SIG-M5 treated with dmso at 0.1 percent for 504 hours (cell line): ENCODE data around the gene POU2F3.

ENCODE experiments used
- DNase-seq: peaks from one replicate; lab custom pipeline; 2025; ENCODE audit not compliant: unreplicated experiment; lab: John Stamatoyannopoulos, UW

POU2F3 gene

GRCh38 chr11:120316880-120317688 is 77.1 kb downstream of the POU2F3 start:
- peak; percentile 33 for DNase-seq

DNA sequence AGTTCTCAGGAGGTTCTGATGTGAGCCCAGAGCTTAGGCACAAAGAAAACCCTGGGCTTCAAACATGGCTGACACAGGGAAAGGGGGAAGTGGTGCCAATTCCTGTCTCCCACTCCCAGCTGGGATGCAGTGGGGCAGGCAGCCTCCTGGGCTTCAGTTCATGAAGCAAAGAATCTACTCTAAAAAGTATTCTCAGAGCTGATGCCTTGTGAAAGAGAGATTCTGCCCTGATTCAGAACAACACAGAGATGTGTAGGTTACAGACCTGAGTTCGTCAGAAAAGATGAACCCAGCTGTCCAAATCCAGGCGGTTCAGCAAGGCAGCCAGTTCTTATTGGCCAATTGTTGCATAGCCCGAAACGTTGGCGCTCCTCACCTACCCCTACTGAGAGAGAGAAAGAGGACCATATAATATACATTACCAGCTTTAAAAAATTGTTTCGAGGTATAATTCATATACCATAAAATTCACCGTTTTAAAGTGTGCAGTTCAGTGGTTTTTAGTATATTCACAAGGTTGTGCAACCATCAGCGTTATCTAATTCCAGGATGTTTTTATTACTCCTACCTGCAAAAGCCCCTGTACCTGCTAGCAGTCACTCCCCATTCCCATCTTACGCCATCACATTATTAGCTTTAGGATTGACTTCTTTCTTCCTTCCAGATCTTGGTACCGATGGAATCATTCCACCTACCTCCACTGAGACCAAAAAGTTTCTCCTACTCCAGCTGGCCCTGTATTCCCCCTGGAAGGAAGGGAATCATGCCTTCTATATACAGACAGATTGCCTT is 77.9 kb downstream of the POU2F3 start:
- DNase-seq, result no peak

GRCh38 chr11:120318906-120319305 is 79.0 kb downstream of the POU2F3 start:
- DNase-seq, result no peak

GRCh38 chr11:120324932-120325810 is 85.2 kb downstream of the POU2F3 start, which contains the start of gene TLCD5:
TSS of gene TLCD5 (plus strand) at chr11:120325299. CDS start at chr11:120327442, 2,143 bp downstream.
- DNase-seq, result no peak

DNA sequence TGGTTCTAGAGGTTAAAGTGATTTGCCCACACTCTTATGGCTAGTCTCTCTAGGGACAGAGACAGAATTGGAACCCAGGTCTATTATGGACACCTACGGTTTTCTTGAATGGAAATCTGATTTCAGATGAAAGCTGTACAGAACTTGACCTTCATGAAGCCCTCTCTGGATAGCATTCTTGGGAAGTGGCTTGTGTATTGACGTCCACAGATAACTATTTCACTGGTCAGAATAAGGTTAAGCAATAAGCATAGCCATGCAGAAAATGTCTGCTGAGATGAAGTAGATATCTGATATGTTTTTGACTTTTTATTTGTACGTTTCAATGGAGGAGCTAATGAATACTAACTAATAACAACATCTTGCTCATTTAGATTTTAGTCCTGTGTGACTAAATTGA is 86.3 kb downstream of the POU2F3 start:
- DNase-seq, result no peak

DNA sequence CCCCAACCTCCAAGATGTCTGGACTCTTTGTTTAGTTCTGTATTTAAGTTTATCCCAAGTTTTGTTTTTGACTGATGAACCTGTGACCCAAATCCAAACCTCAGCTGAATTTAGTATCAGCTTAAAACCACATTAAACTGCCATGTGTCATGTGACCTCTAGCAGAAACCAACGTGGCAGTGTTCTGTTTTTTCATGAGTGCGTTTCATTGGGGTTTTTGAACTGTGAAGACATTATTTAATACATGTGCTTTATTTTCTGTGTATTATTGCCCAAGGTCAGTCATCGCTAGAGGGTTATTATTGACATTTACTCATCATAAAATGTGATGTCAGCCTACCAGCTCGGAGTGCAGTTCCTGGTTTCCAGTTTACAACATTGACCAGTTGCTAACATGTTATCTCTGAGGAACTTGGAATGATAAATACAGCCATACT is 86.9 kb downstream of the POU2F3 start:
- DNase-seq, result no peak

DNA sequence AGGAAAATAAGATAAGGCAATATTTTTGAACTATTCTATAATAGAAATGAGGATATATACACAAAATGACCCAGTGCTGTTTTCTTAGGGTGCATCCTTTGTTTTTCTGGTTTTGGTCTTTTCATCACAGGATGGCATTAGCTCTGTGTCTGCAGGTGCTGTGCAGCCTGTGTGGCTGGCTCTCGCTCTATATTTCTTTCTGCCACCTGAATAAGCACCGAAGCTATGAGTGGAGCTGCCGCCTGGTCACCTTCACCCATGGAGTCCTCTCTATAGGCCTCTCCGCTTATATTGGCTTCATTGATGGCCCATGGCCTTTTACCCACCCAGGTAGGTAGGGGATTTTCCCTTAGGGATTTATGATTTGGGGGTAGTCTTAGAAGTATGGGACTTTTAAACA is 87.4 kb downstream of the POU2F3 start:
- no peak for DNase-seq

DNA sequence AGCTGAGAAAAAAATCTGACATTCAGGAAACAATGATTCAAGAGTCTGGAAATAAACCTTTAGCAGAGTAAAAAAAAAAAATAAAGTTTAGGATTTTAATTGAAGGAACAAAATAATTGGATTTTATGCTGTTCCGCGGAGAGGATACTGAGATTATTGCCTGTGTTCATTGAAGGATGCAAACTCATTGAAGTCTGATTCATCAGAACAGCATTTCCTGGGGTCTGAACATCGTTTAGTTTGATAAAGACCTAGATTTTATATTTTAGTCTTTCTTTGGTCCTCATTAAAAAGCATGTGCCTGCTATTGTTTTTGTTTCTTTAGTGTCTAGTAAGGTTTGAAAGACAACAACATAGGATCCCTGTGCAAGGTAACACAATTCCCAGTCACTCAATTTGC is 89.6 kb downstream of the POU2F3 start:
- no peak for DNase-seq

GRCh38 chr11:120330045-120330444 is 90.1 kb downstream of the POU2F3 start:
- no peak for DNase-seq

GRCh38 chr11:120331301-120331996 is 91.5 kb downstream of the POU2F3 start:
- DNase-seq, result no peak

DNA sequence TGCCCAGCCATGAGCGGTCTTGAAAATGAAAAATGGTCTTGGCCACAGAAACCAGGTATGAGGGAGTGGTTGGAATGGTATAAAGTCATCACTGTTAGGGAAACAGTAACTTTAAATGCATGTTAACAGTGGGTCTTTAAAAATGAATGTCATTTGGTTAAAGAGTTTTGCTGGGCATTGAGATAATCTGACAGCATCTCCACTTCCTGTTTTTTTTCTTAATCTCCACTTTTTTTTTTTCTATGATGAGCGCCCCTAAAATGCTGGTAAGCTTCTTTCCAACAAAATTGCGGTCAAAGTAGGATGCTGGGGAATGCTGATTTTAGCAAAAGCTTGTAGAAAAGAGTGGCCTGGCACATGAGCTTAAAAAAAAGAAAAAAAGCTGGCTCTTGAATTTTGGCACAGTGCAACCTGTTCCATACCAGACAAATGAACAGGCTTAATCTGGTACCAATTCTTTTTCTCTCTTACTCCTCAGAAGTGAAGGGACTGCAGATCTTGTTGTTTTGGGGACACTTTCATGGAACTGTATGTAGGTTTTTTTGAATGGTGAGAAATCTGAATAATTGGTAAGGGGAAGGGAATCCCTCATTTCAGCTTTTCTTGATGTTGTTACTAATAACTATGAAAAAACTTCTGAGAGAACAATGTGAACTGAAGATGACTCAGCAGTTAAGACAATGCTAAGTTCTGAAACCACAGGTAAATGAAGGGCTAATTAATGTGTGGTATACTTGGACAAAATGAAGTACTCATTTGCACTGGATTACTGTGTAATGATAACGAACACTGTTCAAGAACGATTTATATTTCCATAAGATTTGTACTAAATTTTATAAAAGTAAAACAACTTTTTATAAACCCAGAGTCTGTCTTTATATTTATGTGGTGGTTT is 93.1 kb downstream of the POU2F3 start:
- no peak for DNase-seq

DNA sequence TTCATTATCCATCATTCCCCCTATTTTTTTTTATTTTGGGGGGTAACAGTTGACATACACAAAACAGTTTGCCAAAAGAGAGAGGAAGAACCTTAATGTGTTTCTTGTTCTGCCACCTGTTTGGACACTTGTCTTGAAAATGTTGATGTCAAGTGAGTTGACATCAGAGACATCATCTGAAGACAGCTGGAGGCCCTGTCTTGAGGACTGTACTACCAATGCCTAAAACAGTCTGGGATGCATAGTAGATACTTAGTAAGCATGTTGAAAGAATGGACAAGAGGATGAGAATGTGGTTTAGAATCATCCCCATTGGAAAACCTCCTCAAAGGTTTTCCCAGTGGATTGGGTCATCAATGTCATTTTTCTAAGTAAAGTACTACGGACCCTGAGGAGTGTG is 93.9 kb downstream of the POU2F3 start:
- DNase-seq, result no peak

- no peak for DNase-seq
These were observed 94.4 kb downstream of the POU2F3 start for GRCh38 chr11:120334332-120334731.

DNA sequence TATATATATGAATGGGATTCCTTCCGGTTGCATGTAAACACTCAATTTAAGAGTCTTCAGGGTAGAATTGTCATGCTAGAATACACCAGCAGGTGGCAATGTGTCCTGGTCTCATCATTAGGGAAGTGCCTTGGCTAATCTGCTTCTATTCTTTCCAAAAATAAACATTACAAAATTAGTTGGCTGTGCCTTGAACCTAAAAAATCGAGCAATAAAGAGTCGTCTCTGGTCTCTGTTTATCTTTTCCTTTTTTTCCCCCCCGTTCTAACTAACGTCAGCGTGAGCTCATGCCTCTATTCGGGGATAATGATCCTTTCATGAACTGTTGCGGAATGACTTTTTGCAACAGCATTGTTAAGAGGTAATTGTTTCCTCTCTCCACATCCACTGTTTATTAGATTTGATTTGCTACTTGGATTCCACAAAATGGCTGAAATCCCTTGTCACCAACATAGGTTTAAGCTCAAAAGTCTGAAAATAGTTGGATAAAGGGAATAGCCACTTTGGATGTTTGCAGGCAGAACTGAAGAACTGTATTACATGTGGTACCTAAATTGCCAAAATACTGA is 95.0 kb downstream of the POU2F3 start:
- peak; percentile 82 for DNase-seq

DNA sequence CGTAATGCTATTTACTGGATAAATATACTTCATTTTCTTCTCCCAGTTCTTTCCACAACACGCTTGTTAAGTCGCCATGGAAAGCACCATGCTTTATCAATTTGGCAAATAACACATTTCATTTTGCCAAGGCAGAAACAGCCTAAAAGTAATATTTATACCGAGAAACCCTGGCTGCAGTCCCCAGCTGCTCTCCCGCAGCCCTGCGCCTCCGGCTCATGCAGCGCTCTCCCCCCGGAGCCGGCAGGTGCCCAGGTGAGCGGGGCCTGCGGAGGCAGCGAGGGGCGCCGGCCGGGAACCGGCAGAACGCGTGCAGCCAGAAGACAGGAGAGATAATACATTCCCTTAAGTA is 95.6 kb downstream of the POU2F3 start:
- DNase-seq, result no peak

GRCh38 chr11:120335908-120336640 is 96.1 kb downstream of the POU2F3 start, which contains the start of gene ARHGEF12:
TSS of gene ARHGEF12 (plus strand) at chr11:120336413. CDS start at chr11:120337244, 831 bp downstream.
- DNase-seq, result peak; percentile 69

- DNase-seq, result no peak
These were observed 96.9 kb downstream of the POU2F3 start for GRCh38 chr11:120336641-120337354.
